Gastrocnemius medialis (tissue), 4 donors: Measurements from ENCODE around the gene IL7R.

Source experiments
- CTCF ChIP-seq, 5 experiments: fragments of 450-650 bp in 3 of 5; fragments of 200-600 bp in 2 of 5; sonication (generic) in 2 of 5; IDR thresholded peaks in 4 of 5; conservative IDR thresholded peaks in 1 of 5; 1 replicate in 4 of 5; 2 replicates in 1 of 5; pipeline ENCODE4 v1.5.1; 2016 to 2019; ENCODE audit warnings: antibody characterized with exemption in 5 of 5, mild to moderate bottlenecking in 3 of 5, moderate library complexity in 3 of 5
- POLR2A ChIP-seq, 2 donors: fragments of 450-650 bp; IDR thresholded peaks; one replicate each; pipeline ENCODE4 v1.6.1; 2017; ENCODE audit warnings: antibody characterized with exemption in 2 of 2, mild to moderate bottlenecking in 2 of 2, moderate library complexity in 2 of 2

GRCh38 chr5:35857606-35858205 lies 1.0 kb downstream of the IL7R start:
- TF ChIP-seq CTCF (IDR thresholded peaks at IDR 0.05 in 4 of 5, conservative IDR thresholded peaks at IDR 0.05 in 1 of 5) (no peak), POLR2A (IDR thresholded peaks at IDR 0.05) (no peak)
